ENCODE data around the gene P2RY8.
"Not testable (repeated sequence)": the region's sequence is repeated elsewhere in the genome, so short reads cannot be mapped to it uniquely, and the experiment has no call there.

Gene P2RY8, protein sequence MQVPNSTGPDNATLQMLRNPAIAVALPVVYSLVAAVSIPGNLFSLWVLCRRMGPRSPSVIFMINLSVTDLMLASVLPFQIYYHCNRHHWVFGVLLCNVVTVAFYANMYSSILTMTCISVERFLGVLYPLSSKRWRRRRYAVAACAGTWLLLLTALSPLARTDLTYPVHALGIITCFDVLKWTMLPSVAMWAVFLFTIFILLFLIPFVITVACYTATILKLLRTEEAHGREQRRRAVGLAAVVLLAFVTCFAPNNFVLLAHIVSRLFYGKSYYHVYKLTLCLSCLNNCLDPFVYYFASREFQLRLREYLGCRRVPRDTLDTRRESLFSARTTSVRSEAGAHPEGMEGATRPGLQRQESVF

DNA sequence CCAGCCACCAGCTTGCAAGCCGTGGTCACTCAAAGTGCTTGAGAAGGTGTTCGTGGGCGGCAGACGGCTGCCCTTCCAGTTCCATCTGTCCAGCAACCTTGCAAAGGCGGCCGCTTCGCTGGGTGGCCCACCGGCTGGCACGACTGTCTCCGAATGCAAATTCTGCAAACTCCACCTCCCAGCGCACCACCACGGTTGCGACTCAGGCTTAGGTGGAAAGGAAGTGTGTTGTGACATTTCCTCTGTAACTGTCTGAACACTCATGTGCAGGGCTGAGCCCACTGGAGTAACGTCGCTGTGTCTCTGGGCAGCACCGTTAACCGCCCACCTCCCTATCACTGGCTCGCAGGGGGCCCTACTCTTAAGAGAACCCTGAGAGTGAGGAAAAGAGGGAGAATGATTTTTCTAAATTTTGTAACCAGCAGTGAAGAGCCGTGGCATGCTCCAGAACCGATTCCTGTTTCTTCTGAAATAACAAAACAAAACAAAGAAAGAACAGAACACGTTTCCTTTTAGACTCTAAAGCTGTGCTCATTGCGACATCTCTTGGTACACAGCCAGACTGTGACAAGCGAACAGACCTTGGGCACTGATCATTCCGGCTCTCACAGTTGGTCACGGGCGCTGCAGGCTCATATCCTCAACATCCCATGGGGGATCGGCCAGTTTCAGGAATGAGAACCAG is at the start of gene P2RY8:
Gene P2RY8 (minus strand): TSS at position 155 of the 685 bp plus-strand sequence. CDS start 70,627 bp downstream, outside the sequence.
- in situ Hi-C loops (cut with HindIII; ENCODE audit: low pct_ligation_motif_present, low pct_unique_long_range_greater_than_20kb, low sequenced_read_pairs), result no loop called here
- DNase-seq, result no peak

DNA sequence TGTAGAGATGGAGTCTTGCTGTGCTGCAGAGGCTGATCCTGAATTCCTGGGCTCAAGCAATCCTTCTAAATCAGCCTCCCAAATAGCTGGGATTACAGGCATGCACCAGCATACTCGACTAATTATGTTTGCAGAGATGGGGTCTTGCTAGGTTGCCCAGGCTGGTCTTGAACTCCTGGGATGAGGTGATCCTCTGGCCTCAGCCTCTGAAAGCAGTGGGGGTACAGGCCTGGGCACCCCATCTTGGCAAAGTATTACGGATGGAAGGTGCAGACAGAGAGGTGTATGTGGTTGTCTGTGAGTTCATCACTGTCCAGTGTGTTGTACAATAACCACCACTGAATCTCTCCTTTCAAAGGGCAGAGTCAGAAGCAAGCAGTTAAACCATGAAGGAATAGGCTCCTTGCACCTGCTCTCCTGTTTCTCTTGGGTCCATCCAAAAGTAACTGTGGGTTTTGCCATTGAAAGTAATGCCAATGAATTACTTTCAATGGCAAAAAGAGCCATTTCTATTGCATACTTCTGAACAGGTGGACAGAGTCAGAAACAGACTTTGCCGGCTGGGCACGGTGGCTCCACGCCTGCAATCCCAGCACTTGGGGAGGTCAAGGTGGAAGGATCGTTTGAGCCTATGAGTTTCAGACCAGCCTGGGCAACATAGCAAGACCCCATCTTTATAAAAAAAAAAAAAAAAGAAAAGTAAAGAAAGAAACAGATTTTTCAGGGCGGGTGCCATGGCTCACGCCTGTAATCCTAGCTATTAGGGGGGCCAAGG is 47.4 kb upstream of the P2RY8 start:
- no peak for DNase-seq
- in situ Hi-C loops (cut with HindIII; ENCODE audit: low pct_ligation_motif_present, low pct_unique_long_range_greater_than_20kb, low sequenced_read_pairs), result no loop called here

DNA sequence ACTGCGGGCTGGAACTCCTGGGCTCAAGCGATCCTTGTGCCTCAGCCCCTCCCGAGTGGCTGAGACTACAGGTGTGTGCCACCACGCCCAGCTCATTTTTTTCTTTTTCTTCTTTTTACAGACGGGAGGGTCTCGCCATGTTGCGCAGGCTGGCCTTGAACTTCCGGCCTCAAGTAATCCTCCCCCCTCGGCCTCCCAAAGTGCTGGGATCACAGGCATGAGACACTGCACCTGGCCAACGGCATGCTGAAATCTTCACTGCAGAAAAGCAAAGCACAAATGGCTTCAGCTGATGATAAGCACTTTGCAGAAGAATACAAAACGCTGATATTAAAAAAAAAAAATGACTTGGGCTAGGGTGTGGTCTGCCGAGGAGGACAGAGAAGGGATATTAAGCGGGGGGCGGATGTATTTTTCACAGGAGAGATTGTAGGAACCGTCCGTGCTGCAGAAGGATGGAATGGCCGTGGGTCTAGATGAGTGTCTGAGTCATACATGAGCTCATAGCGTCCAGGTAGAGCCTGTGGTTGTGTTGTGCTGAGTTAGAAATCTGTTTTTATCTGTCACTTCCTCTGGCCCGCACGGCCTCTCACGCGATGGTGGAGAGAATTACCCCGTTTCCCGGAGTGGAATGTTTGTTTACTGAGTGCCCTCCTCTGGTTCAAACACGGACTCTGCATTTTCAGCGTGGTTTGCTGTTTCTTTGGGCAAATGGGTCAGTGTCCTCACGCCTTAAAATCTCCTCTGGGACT is 45.9 kb upstream of the P2RY8 start:
- DNase-seq, result peak; percentile 52
- in situ Hi-C loops (cut with HindIII; ENCODE audit: low pct_ligation_motif_present, low pct_unique_long_range_greater_than_20kb, low sequenced_read_pairs), result no loop called here

DNA sequence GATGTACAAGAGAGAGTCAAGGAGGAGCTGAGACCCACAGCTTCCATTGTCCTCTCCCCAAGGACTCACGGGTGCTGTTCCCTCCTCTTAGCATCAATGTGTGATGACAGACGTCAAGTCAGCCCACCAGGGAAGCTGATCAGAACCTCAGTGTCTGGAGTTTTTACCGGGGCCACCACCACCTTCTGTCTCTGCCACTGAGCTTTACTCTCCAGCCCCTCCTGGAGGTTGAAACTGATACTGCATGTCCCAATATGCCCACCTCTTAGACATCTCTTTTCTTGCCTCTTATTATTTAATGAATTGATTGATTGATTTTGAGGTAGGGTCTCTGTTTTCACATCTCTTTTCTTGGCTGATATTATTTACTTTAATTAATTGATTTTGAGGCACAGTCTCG is 44.1 kb upstream of the P2RY8 start:
- in situ Hi-C loops (cut with HindIII; ENCODE audit: low pct_ligation_motif_present, low pct_unique_long_range_greater_than_20kb, low sequenced_read_pairs), result no loop called here
- DNase-seq, result peak; percentile 36

DNA sequence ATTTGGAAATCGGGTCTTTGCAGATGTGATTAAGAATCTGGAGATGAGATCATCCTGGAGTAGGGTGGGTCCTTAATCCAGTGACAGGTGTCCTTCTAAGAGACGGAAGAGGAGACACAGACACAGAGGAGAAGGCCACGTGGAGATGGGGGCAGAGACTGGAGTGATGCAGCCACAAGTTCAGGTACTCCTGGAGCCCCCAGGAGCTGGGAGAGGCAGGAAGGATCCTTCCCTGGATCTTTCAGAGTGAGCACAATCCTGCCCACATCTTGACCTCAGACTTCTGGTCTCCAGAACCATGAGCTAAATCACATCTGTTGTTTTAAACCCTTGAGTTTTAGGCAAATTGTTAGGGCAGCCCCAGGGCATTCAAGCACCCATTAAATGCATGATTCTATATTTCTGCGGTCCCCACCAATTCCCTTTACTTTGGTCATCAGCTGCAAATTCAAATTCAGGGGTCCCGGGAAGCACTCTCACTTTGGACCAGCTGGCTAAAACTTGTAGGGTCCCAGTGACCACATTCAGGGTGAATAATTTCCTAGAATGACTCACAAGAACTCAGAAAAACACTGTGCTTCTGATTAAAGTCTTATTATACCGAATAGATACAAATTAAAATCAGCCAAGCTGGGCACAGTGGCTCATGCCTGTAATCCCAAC is 41.7 kb upstream of the P2RY8 start:
- in situ Hi-C loops (cut with HindIII; ENCODE audit: low pct_ligation_motif_present, low pct_unique_long_range_greater_than_20kb, low sequenced_read_pairs), result no loop called here
- DNase-seq, result no peak

DNA sequence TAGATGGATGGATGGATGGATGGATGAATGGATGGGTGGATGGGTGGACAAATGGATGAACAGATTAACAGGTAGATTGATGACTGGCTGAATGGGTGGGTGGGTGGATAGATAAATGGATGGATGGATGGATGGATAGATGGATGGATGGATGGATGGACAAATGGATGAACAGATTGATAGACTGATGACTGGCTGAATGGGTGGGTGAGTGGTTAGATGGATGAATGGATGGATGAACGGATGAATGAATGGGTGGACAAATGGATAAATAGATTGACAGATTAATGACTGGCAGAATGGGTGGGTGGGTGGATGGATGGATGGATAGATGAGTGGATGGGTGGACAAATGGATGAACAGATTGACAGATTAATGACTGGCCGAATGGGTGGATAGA is 40.9 kb upstream of the P2RY8 start:
- in situ Hi-C loops (cut with HindIII; ENCODE audit: low pct_ligation_motif_present, low pct_unique_long_range_greater_than_20kb, low sequenced_read_pairs), result no loop called here
- DNase-seq, result no peak

DNA sequence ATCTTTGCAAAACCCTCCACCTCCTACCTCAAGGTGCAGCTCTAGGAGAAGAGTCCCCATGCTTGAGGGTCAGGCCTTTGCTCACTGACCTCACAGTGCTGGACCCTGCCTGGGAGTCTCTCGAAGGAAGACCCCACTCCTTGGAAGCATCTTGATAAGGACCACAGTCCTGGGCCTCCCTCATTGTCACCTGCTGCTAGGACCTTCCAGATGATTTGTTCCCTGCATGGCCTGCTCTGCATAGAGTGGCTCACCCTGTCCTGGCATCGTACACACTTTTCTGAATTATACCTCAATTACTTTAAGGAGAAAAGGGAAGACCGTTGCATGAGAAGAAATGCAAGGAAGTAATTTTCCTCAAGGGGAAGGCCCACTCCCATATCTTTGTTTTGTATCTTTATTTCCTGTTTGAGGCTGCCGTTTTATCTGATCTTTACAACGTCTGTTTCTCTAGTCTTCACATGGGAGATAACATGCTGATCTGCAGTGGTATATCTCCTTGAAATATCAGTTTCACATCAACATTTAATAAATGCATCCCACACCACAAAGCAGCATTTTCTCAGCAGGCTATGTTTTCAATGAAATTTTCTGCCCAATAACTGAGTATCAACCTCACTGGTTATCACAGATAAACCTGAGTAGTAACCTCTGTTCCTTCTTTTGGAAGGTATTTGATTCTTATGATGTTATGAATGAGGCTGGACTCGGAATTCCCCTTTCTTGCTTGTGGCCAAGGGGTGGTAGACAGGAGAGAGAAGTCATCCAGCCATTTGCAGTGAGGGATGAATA is 39.4 kb upstream of the P2RY8 start:
- DNase-seq, result no peak
- in situ Hi-C loops (cut with HindIII; ENCODE audit: low pct_ligation_motif_present, low pct_unique_long_range_greater_than_20kb, low sequenced_read_pairs), result no loop called here

DNA sequence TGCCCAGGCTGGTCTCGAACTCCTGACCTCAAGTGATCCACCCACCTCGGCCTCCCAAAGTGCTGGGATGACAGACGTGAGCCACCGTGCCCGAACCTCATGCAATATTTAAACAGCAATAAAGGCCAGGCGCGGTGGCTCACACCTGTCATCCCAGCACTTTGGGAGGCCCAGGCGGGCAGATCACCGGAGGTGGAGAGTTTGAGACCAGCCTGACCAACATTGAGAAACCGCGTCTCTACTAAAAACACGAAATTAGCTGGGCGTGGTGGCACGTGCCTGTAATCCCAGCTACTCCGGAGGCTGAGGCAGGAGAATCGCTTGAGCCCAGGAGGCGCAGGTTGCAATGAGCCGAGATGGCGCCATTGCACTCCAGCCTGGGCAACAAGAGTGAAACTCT is 37.2 kb upstream of the P2RY8 start:
- DNase-seq; in situ Hi-C loops (cut with HindIII; ENCODE audit: low pct_ligation_motif_present, low pct_unique_long_range_greater_than_20kb, low sequenced_read_pairs): not testable (repeated sequence)

DNA sequence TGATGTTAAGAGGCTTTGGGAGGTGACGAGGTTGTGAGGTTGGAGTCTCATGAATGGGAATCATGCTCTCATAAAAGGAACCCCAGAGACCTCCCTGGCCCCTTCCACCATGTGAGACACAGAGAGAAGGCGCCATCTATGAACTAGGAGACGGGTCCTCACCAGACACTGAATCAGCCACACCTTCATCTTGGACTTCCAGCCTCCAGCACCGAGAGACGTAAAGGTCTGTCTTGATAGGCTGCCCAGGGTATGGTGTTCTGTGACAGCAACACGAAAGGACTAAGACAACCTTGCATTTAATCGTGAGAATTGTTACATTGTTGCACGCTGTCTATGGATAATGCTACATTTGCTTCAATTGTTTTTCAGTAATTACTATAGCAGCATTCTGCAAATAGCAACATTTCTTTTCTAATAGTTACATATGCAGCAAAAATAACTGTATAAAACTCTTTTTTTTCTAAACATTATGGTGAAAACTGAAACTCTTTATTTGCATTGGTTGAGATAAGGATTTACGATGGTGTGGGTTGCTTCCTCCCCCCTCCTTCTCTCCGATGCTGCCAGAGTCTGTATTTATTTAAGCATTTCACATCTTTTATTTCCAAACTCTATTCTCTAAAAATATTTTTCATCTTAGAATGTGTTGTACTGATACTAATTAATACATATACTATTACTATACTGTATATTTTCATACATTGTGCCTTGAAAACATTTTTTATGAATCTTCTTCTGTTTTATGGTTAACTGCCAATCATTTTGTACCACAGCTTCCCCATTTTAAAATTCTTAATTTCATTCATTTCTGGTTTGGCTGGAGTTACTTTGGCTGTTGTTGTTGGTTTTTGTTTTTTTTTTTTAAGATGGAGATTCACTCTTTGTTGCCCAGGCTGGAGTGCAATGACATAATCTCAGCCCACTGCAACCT is 28.0 kb upstream of the P2RY8 start:
- no peak for DNase-seq
- in situ Hi-C loops (cut with HindIII; ENCODE audit: low pct_ligation_motif_present, low pct_unique_long_range_greater_than_20kb, low sequenced_read_pairs), result no loop called here

DNA sequence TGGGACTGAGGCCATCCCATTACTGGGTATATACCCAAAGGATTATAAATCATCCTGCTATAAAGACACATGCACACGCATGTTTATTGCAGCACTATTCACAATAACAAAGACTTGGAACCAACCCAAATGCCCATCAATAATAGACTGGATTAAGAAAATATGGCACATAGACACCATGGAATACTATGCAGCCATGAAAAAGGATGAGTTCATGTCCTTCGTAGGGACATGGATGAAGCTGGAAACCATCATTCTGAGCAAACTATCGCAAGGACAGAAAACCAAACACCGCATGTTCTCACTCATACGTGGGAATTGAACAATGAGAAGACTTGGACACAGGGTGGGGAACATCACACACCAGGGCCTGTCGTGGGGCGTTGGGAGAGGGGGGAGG is 27.1 kb upstream of the P2RY8 start:
- in situ Hi-C loops (cut with HindIII; ENCODE audit: low pct_ligation_motif_present, low pct_unique_long_range_greater_than_20kb, low sequenced_read_pairs); DNase-seq: not testable (repeated sequence)

DNA sequence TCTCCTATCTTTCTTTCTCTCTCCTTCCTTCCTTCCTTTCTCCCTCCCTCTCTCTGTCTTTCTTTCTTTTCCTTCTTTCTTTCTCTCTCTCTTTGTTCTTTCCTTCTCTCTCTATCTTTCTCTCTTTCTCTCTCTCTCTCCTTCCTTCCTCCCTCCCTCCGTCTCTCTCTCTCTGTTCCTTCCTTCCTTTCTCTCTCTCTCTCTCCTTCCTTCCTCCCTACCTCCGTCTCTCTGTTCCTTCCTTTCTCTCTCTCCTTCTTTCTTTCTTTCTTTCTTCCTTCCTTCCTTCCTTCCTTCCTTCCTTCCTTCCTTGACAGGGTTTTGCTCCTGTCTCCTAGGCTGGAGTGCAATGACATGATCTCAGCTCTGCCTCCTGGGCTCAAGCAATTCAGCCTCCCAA is 24.2 kb upstream of the P2RY8 start:
- in situ Hi-C loops (cut with HindIII; ENCODE audit: low pct_ligation_motif_present, low pct_unique_long_range_greater_than_20kb, low sequenced_read_pairs), result no loop called here
- DNase-seq, result no peak

DNA sequence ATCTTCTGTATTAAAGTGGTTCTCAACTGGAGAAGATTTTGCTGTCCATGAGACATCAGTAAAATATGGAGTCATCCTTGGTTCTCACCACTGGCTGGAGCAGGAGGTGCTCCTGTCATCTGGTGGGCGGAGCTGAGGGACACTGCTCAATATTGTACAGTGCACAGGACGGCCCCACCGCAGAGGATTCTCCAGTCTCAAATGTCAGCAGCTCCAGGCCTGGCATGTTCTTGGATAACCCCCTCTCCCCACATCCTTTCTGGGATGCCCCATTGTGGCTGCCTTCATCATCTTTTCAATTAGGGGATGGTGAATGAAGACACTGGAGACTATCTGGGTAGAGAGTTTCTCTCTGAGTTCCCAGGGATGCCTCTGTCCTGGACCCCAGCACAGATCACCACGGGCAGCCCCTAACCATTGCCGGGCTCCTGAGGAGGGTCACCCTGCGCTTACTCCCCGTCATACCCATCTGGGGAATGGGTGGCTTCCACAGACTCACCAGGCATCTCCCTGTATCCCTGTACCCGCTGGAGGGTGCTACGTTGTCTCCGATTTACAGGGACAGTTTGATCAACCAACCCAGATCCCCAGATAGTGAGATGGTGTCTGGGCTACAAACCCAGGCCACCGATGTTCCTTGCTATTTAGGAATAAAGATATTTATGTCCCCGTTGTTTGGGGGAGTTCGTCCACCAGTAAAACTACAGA is 21.9 kb upstream of the P2RY8 start:
- in situ Hi-C loops (cut with HindIII; ENCODE audit: low pct_ligation_motif_present, low pct_unique_long_range_greater_than_20kb, low sequenced_read_pairs), result no loop called here
- DNase-seq, result no peak

DNA sequence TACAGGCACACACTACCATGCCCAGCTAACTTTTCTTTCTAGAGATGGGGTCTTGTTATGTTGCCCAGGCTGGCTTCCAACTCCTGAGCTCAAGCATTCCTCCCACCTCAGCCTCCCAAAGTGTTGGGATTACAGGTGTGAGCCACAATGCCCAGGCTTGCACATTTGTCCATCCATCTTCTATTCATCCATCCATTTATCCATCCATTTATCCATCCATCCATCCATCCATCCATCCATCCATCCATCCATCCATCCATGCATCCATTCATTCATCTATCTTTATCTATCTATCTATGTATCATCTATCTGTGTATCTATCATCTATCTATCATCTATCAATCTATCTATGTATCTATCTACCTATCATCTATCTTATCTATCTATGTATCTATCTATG is 20.5 kb upstream of the P2RY8 start:
- in situ Hi-C loops (cut with HindIII; ENCODE audit: low pct_ligation_motif_present, low pct_unique_long_range_greater_than_20kb, low sequenced_read_pairs); DNase-seq: not testable (repeated sequence)

DNA sequence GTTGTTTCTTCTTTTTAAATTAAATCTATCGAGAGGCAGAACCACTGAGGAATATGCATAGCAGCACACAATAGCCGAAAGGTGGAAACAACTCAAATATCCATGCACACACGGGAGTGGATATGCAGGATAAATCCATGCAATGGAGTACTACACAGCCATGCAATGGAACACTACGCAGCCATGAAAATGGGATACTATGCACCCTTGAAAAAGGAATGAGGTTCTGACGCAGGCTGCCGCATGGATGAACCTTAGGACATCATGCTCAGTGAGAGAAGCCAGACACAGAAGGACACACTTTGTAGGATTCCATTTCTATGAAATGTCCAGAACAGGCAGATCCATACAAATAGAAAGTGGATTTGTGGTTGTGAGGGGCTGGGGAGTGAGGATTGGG is 18.4 kb upstream of the P2RY8 start:
- DNase-seq, result no peak
- in situ Hi-C loops (cut with HindIII; ENCODE audit: low pct_ligation_motif_present, low pct_unique_long_range_greater_than_20kb, low sequenced_read_pairs), result no loop called here

DNA sequence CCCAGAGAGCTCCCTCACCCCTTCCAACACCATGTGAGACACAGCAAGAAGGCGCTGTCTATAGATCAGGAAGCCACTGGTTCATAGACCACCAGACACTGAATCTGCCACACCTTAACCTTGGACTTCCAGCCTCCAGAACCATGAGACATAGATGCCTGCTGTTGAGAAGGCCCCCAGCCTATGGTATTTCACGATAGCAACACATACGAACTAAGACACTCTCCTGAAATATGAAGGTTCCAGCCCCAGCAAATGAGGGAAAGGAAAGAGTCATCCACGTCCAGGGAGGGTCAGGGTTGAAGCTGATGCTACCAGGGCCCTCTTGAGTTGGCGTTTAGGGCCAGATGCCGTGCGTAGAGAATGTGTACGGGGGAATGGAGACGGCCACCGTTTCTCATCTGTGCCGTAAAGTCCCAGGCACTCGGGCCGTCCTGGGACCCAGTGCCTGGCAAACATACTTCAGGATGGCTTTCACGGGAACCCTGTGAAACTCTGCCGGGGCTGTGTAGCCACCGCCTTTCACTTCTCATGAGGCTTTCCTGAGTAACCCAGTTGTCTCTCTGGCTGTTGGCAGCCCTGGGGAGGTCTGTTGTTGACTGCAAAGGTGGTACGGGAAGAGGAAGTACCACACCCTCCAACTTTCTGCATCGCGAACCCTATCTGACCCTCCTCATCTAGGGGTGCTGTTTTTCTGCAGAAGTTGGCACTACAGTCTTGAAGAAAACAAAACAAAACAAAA is 17.7 kb upstream of the P2RY8 start:
- in situ Hi-C loops (cut with HindIII; ENCODE audit: low pct_ligation_motif_present, low pct_unique_long_range_greater_than_20kb, low sequenced_read_pairs), result no loop called here
- no peak for DNase-seq

Measured in ACHN (cell line).